NK-92 (cell line): ENCODE data around the gene RSPRY1.
"Not testable (repeated sequence)": the region's sequence is repeated elsewhere in the genome, so short reads cannot be mapped to it uniquely, and the experiment has no call there.

Experiments
- DNase-seq: peaks from one replicate; lab custom pipeline; 2025; ENCODE audit not compliant: unreplicated experiment; lab: John Stamatoyannopoulos, UW

The RSPRY1 gene

GRCh38 chr16:57185446-57185944 is 634 bp upstream of the RSPRY1 start:
- no peak for DNase-seq

GRCh38 chr16:57186872-57187854 is 1.0 kb downstream of the RSPRY1 start:
- no peak for DNase-seq

GRCh38 chr16:57187902-57188710 is 2.0 kb downstream of the RSPRY1 start:
- DNase-seq = not testable (repeated sequence)

GRCh38 chr16:57188711-57189002 is 2.5 kb downstream of the RSPRY1 start:
- DNase-seq = no peak

- DNase-seq = not testable (repeated sequence)
Measured at GRCh38 chr16:57189527-57189926, 3.4 kb downstream of the RSPRY1 start.

- no peak for DNase-seq
Measured at GRCh38 chr16:57190136-57190535, 4.0 kb downstream of the RSPRY1 start.

- no peak for DNase-seq
Measured at GRCh38 chr16:57191056-57191571, 5.0 kb downstream of the RSPRY1 start.

GRCh38 chr16:57192146-57192545 is 6.0 kb downstream of the RSPRY1 start:
- no peak for DNase-seq

GRCh38 chr16:57192720-57193486 is 6.8 kb downstream of the RSPRY1 start:
- no peak for DNase-seq

- no peak for DNase-seq
Measured at GRCh38 chr16:57194512-57194911, 8.4 kb downstream of the RSPRY1 start.

GRCh38 chr16:57196286-57196685 is 10.2 kb downstream of the RSPRY1 start:
- no peak for DNase-seq

- no peak for DNase-seq
Measured at GRCh38 chr16:57196753-57197152, 10.6 kb downstream of the RSPRY1 start.

GRCh38 chr16:57200321-57200720 is 14.2 kb downstream of the RSPRY1 start:
- not testable (repeated sequence) for DNase-seq

- DNase-seq = not testable (repeated sequence)
Measured at GRCh38 chr16:57200926-57201325, 14.8 kb downstream of the RSPRY1 start.

- no peak for DNase-seq
Measured at GRCh38 chr16:57202095-57202886, 16.2 kb downstream of the RSPRY1 start.

- DNase-seq = no peak
Measured at GRCh38 chr16:57203451-57203850, 17.3 kb downstream of the RSPRY1 start.

GRCh38 chr16:57204675-57205074 is 18.5 kb downstream of the RSPRY1 start:
- DNase-seq = no peak

- DNase-seq = no peak
Measured at GRCh38 chr16:57208926-57209325, 22.8 kb downstream of the RSPRY1 start.

- no peak for DNase-seq
Measured at GRCh38 chr16:57209780-57210179, 23.7 kb downstream of the RSPRY1 start.

- DNase-seq = no peak
Measured at GRCh38 chr16:57213462-57213861, 27.3 kb downstream of the RSPRY1 start.
